Keratinocyte (primary cell): ENCODE data around the gene RTP2. TPM values are rescaled to one million over a fixed set of nuclear protein-coding genes. Genes with fewer than 3 reads are reported as not detected.

ENCODE experiments used
- DNase-seq: peaks from one replicate; pipeline ENCODE4 v3.0.0-alpha.2; 2011; ENCODE audit warnings: low read depth, missing footprints, low spot score
- FAIRE-seq: peaks from 2 replicates; lab custom pipeline; 2011; peaks lifted over from hg19 to GRCh38; lab: Jason Lieb, UNC
- H2AFZ ChIP-seq: 2 replicates; pipeline ENCODE4 v1.6.0; 2012; ENCODE audit warnings: low read length, control low read depth, inconsistent platforms; ENCODE audit not compliant: control insufficient read depth
- H3K27ac ChIP-seq: 2 replicates; pipeline ENCODE4 v1.5.1; 2011; ENCODE audit warnings: low read length; ENCODE audit not compliant: control insufficient read depth, insufficient read depth
- H3K27me3 ChIP-seq: 3 replicates; pipeline ENCODE4 v1.6.0; 2011; ENCODE audit warnings: low read length; ENCODE audit not compliant: control insufficient read depth, insufficient read depth; ENCODE audit errors: extremely low read depth
- H3K36me3 ChIP-seq, 2 experiments: 2 replicates in 1 of 2; 3 replicates in 1 of 2; pipeline ENCODE4 v1.5.1; 2011; ENCODE audit warnings: low read length in 2 of 2, mild to moderate bottlenecking in 1 of 2; ENCODE audit not compliant: control insufficient read depth in 2 of 2, insufficient read depth in 2 of 2; ENCODE audit errors: extremely low read depth in 1 of 2
- H3K4me1 ChIP-seq: 3 replicates; pipeline ENCODE4 v1.5.1; 2011; ENCODE audit warnings: low read length; ENCODE audit not compliant: control insufficient read depth, insufficient read depth; ENCODE audit errors: extremely low read depth
- H3K4me2 ChIP-seq: 3 replicates; pipeline ENCODE4 v1.6.0; 2011; ENCODE audit warnings: low read depth, low read length; ENCODE audit not compliant: control insufficient read depth, insufficient read depth; ENCODE audit errors: extremely low read depth
- H3K4me3 ChIP-seq, 3 experiments: fragments of 200-600 bp in 1 of 3; sonication (generic) in 1 of 3; 2 replicates in 2 of 3; 3 replicates in 1 of 3; pipeline ENCODE4 v1.5.1; 2011 to 2016; ENCODE audit warnings: low read length in 3 of 3, mild to moderate bottlenecking in 3 of 3, control low read depth in 2 of 3, inconsistent platforms in 1 of 3, low read depth in 1 of 3, mixed read lengths in 1 of 3, mixed run types in 1 of 3, moderate library complexity in 1 of 3; ENCODE audit not compliant: control insufficient read depth in 2 of 3, insufficient read depth in 2 of 3; ENCODE audit errors: extremely low read depth in 1 of 3
- H3K79me2 ChIP-seq: 2 replicates; pipeline ENCODE4 v1.6.0; 2012; ENCODE audit warnings: low read length; ENCODE audit not compliant: control insufficient read depth, insufficient read depth
- H3K9ac ChIP-seq: 3 replicates; pipeline ENCODE4 v1.6.0; 2011; ENCODE audit warnings: low read length; ENCODE audit not compliant: control insufficient read depth, insufficient read depth; ENCODE audit errors: extremely low read depth
- H3K9me1 ChIP-seq: 3 replicates; pipeline ENCODE4 v1.6.0; 2011; ENCODE audit warnings: low read length; ENCODE audit not compliant: control insufficient read depth, insufficient read depth; ENCODE audit errors: extremely low read depth
- H3K9me3 ChIP-seq: 2 replicates; pipeline ENCODE4 v1.5.1; 2012; ENCODE audit warnings: low read depth, low read length; ENCODE audit not compliant: control insufficient read depth
- H4K20me1 ChIP-seq: 3 replicates; pipeline ENCODE4 v1.6.0; 2011; ENCODE audit warnings: low read length; ENCODE audit not compliant: control insufficient read depth, insufficient read depth; ENCODE audit errors: extremely low read depth
- CTCF ChIP-seq, 3 experiments: IDR thresholded peaks in 1 of 3; conservative IDR thresholded peaks in 1 of 3; optimal IDR thresholded peaks in 1 of 3; 2 replicates in 2 of 3; 3 replicates in 1 of 3; pipeline versions ENCODE3 to v1.5.1; 2011; ENCODE audit warnings: low read length in 3 of 3, mild to moderate bottlenecking in 3 of 3, moderate library complexity in 2 of 3, control low read depth in 1 of 3, inconsistent platforms in 1 of 3; ENCODE audit not compliant: insufficient read depth in 2 of 3; ENCODE audit errors: extremely low read depth in 1 of 3
- EZH2 ChIP-seq: IDR thresholded peaks from one replicate; pipeline ENCODE4 v1.6.1; 2012; ENCODE audit warnings: inconsistent platforms, mild to moderate bottlenecking, low read length, moderate library complexity
- dilution Hi-C: fragments of 300-500 bp; cut with MboI; formaldehyde crosslinking; loops from one replicate; pipeline ENCODE4 v1.7.0; 2020; ENCODE audit warnings: low sequenced_read_pairs; ENCODE audit not compliant: extremely low pct_ligation_motif_present
- polyA plus RNA-seq, 5 experiments: library from polyadenylated mRNA; depleted of rRNA in 3 of 5; stranded (reverse) in 3 of 5; stranded (forward) in 1 of 5; unstranded in 1 of 5; fragments of >200 nt; gene quantifications; 1 replicate in 1 of 5; 2 replicates in 3 of 5; 3 replicates in 1 of 5; pipeline versions ENCODE4 v1.2.1 to v1.2.3, GENCODE V29; 2011 to 2012; ENCODE audit warnings: missing spikeins in 2 of 5, low read depth in 1 of 5, low replicate concordance in 1 of 5

Gene RTP2
- polyA plus RNA-seq, 1 donor (not counting 4 experiments of a cell fraction or from before 2014, with no cell fraction given): not detected

GRCh38 chr3:187744169-187745151 is 42.1 kb upstream of the RTP2 start:
- TF ChIP-seq EZH2 (no peak), CTCF (optimal IDR thresholded peaks at IDR 0.05 in 1 of 3, IDR thresholded peaks at IDR 0.05 in 1 of 3, conservative IDR thresholded peaks at IDR 0.05 in 1 of 3; ENCODE audit: extremely low read depth in 1 of 3, insufficient read depth in 2 of 3, low read length in 3 of 3) (no peak)
- H3K4me1 ChIP-seq: peaks cover 46% of the 10 kb centered on the region
- H3K79me2 ChIP-seq: peaks cover 31% of the 10 kb centered on the region
- H3K36me3 ChIP-seq: no peaks in the 10 kb centered on the region
- peak overlapping the region; percentile 95 for H3K27ac ChIP-seq
- peak overlapping the region; percentile 95 for H3K4me2 ChIP-seq
- H3K4me3 ChIP-seq: peak overlapping the region; percentile 55 to 100 (median 93)
- peak overlapping the region; percentile 71 for H2AFZ ChIP-seq
- DNase-seq (no peak), FAIRE-seq (no peak)
- H4K20me1 ChIP-seq: no peaks in the 10 kb centered on the region
- H3K9ac ChIP-seq: peak overlapping the region; percentile 85
- dilution Hi-C loops: loop anchor here (25.0 kb wide), 1 partner anchor 1193 kb away; no protein-coding TSS in a partner anchor
- no peaks in the 10 kb centered on the region for H3K9me3 ChIP-seq
- no peaks in the 10 kb centered on the region for H3K27me3 ChIP-seq
- no peaks in the 10 kb centered on the region for H3K9me1 ChIP-seq

DNA sequence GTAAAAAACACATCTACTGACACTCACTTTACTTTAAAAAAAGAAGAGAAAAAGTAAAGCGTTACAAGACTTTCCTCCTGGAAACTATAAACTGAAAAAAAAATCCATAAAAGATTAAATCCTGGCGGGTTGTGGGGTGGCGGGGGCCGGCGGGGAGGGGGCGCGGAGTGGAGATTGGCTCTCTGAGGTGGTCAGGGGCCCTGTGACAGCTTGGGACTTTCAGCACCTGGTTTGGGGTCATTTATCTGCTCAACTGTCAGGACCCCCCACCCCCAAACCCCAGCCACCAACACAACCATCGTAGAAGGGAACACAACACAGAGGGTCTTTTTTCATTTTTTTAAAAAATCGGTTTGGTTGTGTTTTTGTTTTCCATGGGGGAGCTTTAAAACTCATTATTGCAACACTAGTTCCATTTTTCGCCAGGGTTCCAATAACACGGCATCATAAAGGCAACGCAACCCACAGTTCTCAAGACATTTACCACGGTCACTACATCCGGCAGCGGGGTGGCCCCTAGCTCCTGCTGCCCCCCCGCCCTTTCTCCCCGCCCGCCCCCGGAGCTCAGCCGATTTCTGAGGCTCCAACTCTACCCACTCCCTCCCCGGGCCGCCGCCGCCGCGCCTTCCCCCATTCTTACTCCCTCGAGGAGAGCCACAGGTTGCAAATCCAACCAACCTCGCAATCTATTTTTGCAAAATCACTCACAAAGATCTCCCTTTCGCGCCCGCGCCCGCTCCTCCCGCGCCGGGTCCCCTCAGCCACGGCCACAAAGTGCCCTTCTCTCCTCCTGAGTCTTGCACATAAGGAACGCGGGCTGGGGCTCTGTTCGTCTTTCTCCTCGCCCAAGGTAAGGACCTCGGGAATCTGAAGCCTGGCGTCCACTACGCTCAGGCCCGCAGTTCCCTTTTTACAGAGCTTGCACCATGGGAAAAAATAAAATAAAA is 41.1 kb upstream of the RTP2 start:
- H4K20me1 ChIP-seq: no peaks in the 10 kb centered on the region

More for the DNA sequence above, 41.1 kb upstream of the RTP2 start:
- no peak overlapping the region for H2AFZ ChIP-seq
- no peaks in the 10 kb centered on the region for H3K9me3 ChIP-seq
- no peaks in the 10 kb centered on the region for H3K27me3 ChIP-seq
- peaks cover 51% of the 10 kb centered on the region for H3K4me1 ChIP-seq
- FAIRE-seq (no peak), DNase-seq (no peak)
- dilution Hi-C loops: loop anchor here (25.0 kb wide), 1 partner anchor 1194 kb away; no protein-coding TSS in a partner anchor
- peaks cover 31% of the 10 kb centered on the region for H3K79me2 ChIP-seq
- no peaks in the 10 kb centered on the region for H3K36me3 ChIP-seq
- H3K4me3 ChIP-seq: peak overlapping the region; percentile 55 to 100 (median 93)
- H3K9ac ChIP-seq: peak overlapping the region; percentile 85
- H3K9me1 ChIP-seq: no peaks in the 10 kb centered on the region
- TF ChIP-seq EZH2 (no peak), CTCF (optimal IDR thresholded peaks at IDR 0.05 in 1 of 3, IDR thresholded peaks at IDR 0.05 in 1 of 3, conservative IDR thresholded peaks at IDR 0.05 in 1 of 3; ENCODE audit: extremely low read depth in 1 of 3, insufficient read depth in 2 of 3, low read length in 3 of 3) (no peak)
- H3K4me2 ChIP-seq: peak overlapping the region; percentile 95
- H3K27ac ChIP-seq: peak overlapping the region; percentile 95
